ENCODE results near the gene NRSN2.
"Not testable (repeated sequence)": the region's sequence is repeated elsewhere in the genome, so short reads cannot be mapped to it uniquely, and the experiment has no call there.

NRSN2 gene

DNA sequence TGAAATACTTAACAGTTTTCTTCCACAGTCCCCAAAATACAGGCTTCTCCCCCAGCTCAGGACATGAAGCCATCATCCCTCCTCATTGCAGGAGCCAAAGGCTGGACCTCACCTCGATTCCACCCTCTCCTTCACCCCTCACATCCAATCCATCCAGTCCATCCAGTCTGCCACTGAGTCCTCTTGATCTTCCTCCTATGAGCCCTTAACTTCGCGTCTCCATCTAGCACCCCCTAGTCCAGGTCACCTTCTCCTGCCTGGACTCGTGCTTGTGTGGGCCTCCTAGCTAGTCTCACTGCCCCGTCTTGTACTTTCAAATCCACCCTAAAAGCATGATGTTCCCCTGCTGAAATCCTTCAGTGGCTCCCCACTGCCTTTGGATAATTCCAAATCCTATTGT, 37.0 kb downstream of the NRSN2 start:
- Histone ChIP-seq H2AFZ (ENCODE audit: low read length) (no peak overlapping the region), H3K9me3 (ENCODE audit: insufficient read depth, low read depth, low read length) (no peaks in the 10 kb centered on the region), H3K4me2 (ENCODE audit: low read depth, low read length, poor library complexity, severe bottlenecking) (peak overlapping the region; percentile 73), H3K9ac (ENCODE audit: low read depth, low read length, poor library complexity, severe bottlenecking) (no peak overlapping the region), H4K20me1 (ENCODE audit: insufficient read depth, low read length, poor library complexity, severe bottlenecking) (peaks cover 13% of the 10 kb centered on the region), H3K4me1 (ENCODE audit: insufficient read depth, low read length, poor library complexity, severe bottlenecking) (peaks cover 27% of the 10 kb centered on the region), H3K9me2 (replicated peaks; ENCODE audit: low read depth, low read length) (no peaks in the 10 kb centered on the region), H3F3A (ENCODE audit: low read depth) (peaks cover 7% of the 10 kb centered on the region; the same call in 1 of the 2 replicates), H3K36me3 (ENCODE audit: insufficient read depth, low read length) (peaks cover 12% of the 10 kb centered on the region; the same call in 1 of the 2 replicates), H3K4me3 (ENCODE audit: low read length, poor library complexity, severe bottlenecking) (no peak overlapping the region), H3K27me3 (ENCODE audit: insufficient read depth, low read length, poor library complexity, severe bottlenecking) (no peaks in the 10 kb centered on the region), H3K79me2 (ENCODE audit: insufficient read depth, low read length) (peaks cover 20% of the 10 kb centered on the region)
- TF ChIP-seq, protein P1, sequence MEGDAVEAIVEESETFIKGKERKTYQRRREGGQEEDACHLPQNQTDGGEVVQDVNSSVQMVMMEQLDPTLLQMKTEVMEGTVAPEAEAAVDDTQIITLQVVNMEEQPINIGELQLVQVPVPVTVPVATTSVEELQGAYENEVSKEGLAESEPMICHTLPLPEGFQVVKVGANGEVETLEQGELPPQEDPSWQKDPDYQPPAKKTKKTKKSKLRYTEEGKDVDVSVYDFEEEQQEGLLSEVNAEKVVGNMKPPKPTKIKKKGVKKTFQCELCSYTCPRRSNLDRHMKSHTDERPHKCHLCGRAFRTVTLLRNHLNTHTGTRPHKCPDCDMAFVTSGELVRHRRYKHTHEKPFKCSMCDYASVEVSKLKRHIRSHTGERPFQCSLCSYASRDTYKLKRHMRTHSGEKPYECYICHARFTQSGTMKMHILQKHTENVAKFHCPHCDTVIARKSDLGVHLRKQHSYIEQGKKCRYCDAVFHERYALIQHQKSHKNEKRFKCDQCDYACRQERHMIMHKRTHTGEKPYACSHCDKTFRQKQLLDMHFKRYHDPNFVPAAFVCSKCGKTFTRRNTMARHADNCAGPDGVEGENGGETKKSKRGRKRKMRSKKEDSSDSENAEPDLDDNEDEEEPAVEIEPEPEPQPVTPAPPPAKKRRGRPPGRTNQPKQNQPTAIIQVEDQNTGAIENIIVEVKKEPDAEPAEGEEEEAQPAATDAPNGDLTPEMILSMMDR (conservative IDR thresholded peaks at IDR 0.05; ENCODE audit: low read length): no peak
- no peak for TF ChIP-seq EZH2phosphoT487 (IDR thresholded peaks at IDR 0.05; ENCODE audit: borderline replicate concordance)

DNA sequence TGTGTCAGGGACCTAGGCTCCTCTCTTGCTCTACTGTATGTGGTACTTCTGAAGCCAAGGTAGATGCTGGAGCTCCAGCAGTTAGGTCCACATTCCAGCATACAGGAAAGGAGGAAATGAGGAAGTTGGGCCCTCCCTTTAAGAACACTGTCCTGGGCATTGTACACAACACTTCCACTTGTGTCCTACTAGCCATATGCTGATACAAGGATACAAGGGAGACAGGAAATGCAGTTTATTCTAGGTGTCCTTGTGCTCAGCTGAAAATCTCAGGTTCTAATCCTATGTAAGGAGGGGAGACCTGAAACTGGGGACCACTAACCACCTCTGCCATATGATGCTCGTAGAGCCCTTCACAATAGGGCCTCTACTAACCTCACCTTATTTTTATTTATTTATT, 37.8 kb downstream of the NRSN2 start:
- H3K9me2 ChIP-seq (replicated peaks; ENCODE audit: low read depth, low read length): no peaks in the 10 kb centered on the region
- H3K9ac ChIP-seq (ENCODE audit: low read depth, low read length, poor library complexity, severe bottlenecking): no peak overlapping the region
- H3K4me1 ChIP-seq (ENCODE audit: insufficient read depth, low read length, poor library complexity, severe bottlenecking): peaks cover 24% of the 10 kb centered on the region
- H3K9me3 ChIP-seq (ENCODE audit: insufficient read depth, low read depth, low read length): no peaks in the 10 kb centered on the region
- H3K4me3 ChIP-seq (ENCODE audit: low read length, poor library complexity, severe bottlenecking): no peak overlapping the region
- peaks cover 4% of the 10 kb centered on the region; the same call in 1 of the 2 replicates for H3F3A ChIP-seq (ENCODE audit: low read depth)
- H4K20me1 ChIP-seq (ENCODE audit: insufficient read depth, low read length, poor library complexity, severe bottlenecking): peaks cover 13% of the 10 kb centered on the region
- H3K79me2 ChIP-seq (ENCODE audit: insufficient read depth, low read length): peaks cover 20% of the 10 kb centered on the region
- H2AFZ ChIP-seq (ENCODE audit: low read length): no peak overlapping the region
- H3K27me3 ChIP-seq (ENCODE audit: insufficient read depth, low read length, poor library complexity, severe bottlenecking): no peaks in the 10 kb centered on the region
- no peak overlapping the region for H3K4me2 ChIP-seq (ENCODE audit: low read depth, low read length, poor library complexity, severe bottlenecking)
- no peak for TF ChIP-seq EZH2phosphoT487 (IDR thresholded peaks at IDR 0.05; ENCODE audit: borderline replicate concordance)
- TF ChIP-seq, protein P1 (conservative IDR thresholded peaks at IDR 0.05; ENCODE audit: low read length): no peak
- peaks cover 20% of the 10 kb centered on the region; the same call in 1 of the 2 replicates for H3K36me3 ChIP-seq (ENCODE audit: insufficient read depth, low read length)

DNA sequence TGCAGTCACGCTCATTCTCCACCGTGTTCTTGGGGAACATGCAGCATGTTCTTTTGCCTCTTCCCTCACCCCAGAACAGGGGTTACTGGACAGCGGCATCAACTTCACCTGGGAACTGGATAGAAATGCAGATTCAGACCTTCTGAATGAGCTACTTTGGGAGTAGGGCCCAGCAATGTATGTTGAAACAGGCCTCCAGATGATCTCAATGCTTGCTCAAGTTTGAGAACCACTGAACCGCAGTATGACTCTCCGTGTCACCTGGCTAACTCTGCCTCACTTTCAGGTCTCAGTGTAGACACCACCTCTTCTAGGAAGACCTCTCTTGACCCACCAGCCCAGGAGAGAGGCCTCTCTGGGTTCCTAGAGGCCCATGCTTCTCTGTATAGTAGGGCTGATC, 38.5 kb downstream of the NRSN2 start:
- no peak for TF ChIP-seq EZH2phosphoT487 (IDR thresholded peaks at IDR 0.05; ENCODE audit: borderline replicate concordance)
- TF ChIP-seq, protein P1 (conservative IDR thresholded peaks at IDR 0.05; ENCODE audit: low read length): no peak
- peaks cover 3% of the 10 kb centered on the region; the same call in 1 of the 2 replicates for H3F3A ChIP-seq (ENCODE audit: low read depth)
- H3K9ac ChIP-seq (ENCODE audit: low read depth, low read length, poor library complexity, severe bottlenecking): no peak overlapping the region
- no peaks in the 10 kb centered on the region for H3K9me2 ChIP-seq (replicated peaks; ENCODE audit: low read depth, low read length)
- H3K9me3 ChIP-seq (ENCODE audit: insufficient read depth, low read depth, low read length): no peaks in the 10 kb centered on the region
- no peak overlapping the region for H3K4me3 ChIP-seq (ENCODE audit: low read length, poor library complexity, severe bottlenecking)
- H3K27me3 ChIP-seq (ENCODE audit: insufficient read depth, low read length, poor library complexity, severe bottlenecking): no peaks in the 10 kb centered on the region
- no peak overlapping the region for H3K4me2 ChIP-seq (ENCODE audit: low read depth, low read length, poor library complexity, severe bottlenecking)
- no peak overlapping the region for H2AFZ ChIP-seq (ENCODE audit: low read length)
- H3K4me1 ChIP-seq (ENCODE audit: insufficient read depth, low read length, poor library complexity, severe bottlenecking): peaks cover 19% of the 10 kb centered on the region
- H3K36me3 ChIP-seq (ENCODE audit: insufficient read depth, low read length): peaks cover 20% of the 10 kb centered on the region; the same call in 1 of the 2 replicates
- peaks cover 13% of the 10 kb centered on the region for H4K20me1 ChIP-seq (ENCODE audit: insufficient read depth, low read length, poor library complexity, severe bottlenecking)
- peaks cover 20% of the 10 kb centered on the region for H3K79me2 ChIP-seq (ENCODE audit: insufficient read depth, low read length)

DNA sequence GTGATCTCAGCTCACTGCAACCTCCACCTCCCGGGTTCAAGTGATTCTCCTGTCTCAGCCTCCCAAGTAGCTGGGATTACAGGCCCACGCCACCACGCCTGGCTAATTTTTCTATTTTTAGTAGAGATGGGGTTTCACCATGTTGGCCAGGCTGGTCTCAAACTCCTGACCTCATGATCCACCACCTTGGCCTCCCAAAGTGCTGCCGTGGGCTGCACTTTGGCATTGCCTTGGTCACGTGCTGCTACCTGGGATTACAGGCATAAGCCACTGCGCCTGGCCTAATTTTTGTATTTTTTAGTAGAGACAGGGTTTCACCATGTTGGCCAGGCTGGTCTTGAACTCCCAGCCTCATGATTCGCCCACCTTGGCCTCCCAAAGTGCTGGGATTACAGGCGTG, 39.7 kb downstream of the NRSN2 start:
- peaks cover 13% of the 10 kb centered on the region for H4K20me1 ChIP-seq (ENCODE audit: insufficient read depth, low read length, poor library complexity, severe bottlenecking)
- not testable (repeated sequence) for H2AFZ ChIP-seq (ENCODE audit: low read length); H3K9me3 ChIP-seq (ENCODE audit: insufficient read depth, low read depth, low read length); H3F3A ChIP-seq (ENCODE audit: low read depth); H3K4me2 ChIP-seq (ENCODE audit: low read depth, low read length, poor library complexity, severe bottlenecking); H3K9me2 ChIP-seq (replicated peaks; ENCODE audit: low read depth, low read length); H3K9ac ChIP-seq (ENCODE audit: low read depth, low read length, poor library complexity, severe bottlenecking); H3K27me3 ChIP-seq (ENCODE audit: insufficient read depth, low read length, poor library complexity, severe bottlenecking); H3K4me3 ChIP-seq (ENCODE audit: low read length, poor library complexity, severe bottlenecking)
- H3K79me2 ChIP-seq (ENCODE audit: insufficient read depth, low read length): peaks cover 16% of the 10 kb centered on the region
- H3K36me3 ChIP-seq (ENCODE audit: insufficient read depth, low read length): peaks cover 23% of the 10 kb centered on the region; the same call in 1 of the 2 replicates
- H3K4me1 ChIP-seq (ENCODE audit: insufficient read depth, low read length, poor library complexity, severe bottlenecking): peaks cover 14% of the 10 kb centered on the region

Data from Loucy (cell line).